RPMI7951 (cell line): Measurements from ENCODE around the gene FGD3. TPM values are rescaled to one million over a fixed set of nuclear protein-coding genes. Genes with fewer than 3 reads are reported as not detected.
A peak's percentile ranks its signal among the peaks of the same experiment; 100 is the strongest.
"Not testable (repeated sequence)": the region's sequence is repeated elsewhere in the genome, so short reads cannot be mapped to it uniquely, and the experiment has no call there.

ENCODE experiments used
- DNase-seq: peaks from one replicate; pipeline ENCODE4 v3.0.0-alpha.2; 2012; ENCODE audit warnings: low read depth
- total RNA-seq: library from RNA; depleted of rRNA; stranded (reverse); fragments of >200 nt; shearing (Covaris generic); gene quantifications from 2 replicates; pipeline ENCODE4 v1.2.3, GENCODE V29; 2014

Gene FGD3
- total RNA-seq, 1 experiment from 2014 or later = not detected

GRCh38 chr9:92974761-92975755, 27.7 kb downstream of the FGD3 start:
- DNase-seq = no peak

- DNase-seq = no peak
Observed at GRCh38 chr9:92976431-92976830, 29.1 kb downstream of the FGD3 start.

GRCh38 chr9:92977279-92977678, 30.0 kb downstream of the FGD3 start:
- no peak for DNase-seq

- DNase-seq = no peak
Observed at GRCh38 chr9:92978345-92978875, 31.1 kb downstream of the FGD3 start.

GRCh38 chr9:92979283-92980056, 32.1 kb downstream of the FGD3 start:
- DNase-seq = no peak

- DNase-seq = no peak
Observed at GRCh38 chr9:92980085-92980745, 32.9 kb downstream of the FGD3 start.

- no peak for DNase-seq
Observed at GRCh38 chr9:92982130-92982529, 34.8 kb downstream of the FGD3 start.

GRCh38 chr9:92983984-92984589, 36.8 kb downstream of the FGD3 start:
- peak; percentile 12 for DNase-seq

- DNase-seq = no peak
Observed at GRCh38 chr9:92984976-92985375, 37.7 kb downstream of the FGD3 start.

- no peak for DNase-seq
Observed at GRCh38 chr9:92986176-92987119, 39.1 kb downstream of the FGD3 start.

- DNase-seq = no peak
Observed at GRCh38 chr9:92988215-92988768, 41.0 kb downstream of the FGD3 start.

GRCh38 chr9:92989561-92989960, 42.2 kb downstream of the FGD3 start:
- DNase-seq = no peak

- no peak for DNase-seq
Observed at GRCh38 chr9:92990461-92990860, 43.1 kb downstream of the FGD3 start.

GRCh38 chr9:92992549-92992948, 45.2 kb downstream of the FGD3 start:
- DNase-seq = no peak

GRCh38 chr9:92998871-92999270, 51.5 kb downstream of the FGD3 start:
- not testable (repeated sequence) for DNase-seq

GRCh38 chr9:93001031-93001430, 53.7 kb downstream of the FGD3 start:
- DNase-seq = no peak

GRCh38 chr9:93002700-93003099, 55.4 kb downstream of the FGD3 start:
- DNase-seq = no peak

- peak; percentile 40 for DNase-seq
Observed at GRCh38 chr9:93003552-93004407, 56.5 kb downstream of the FGD3 start.

GRCh38 chr9:93004561-93004960, 57.2 kb downstream of the FGD3 start:
- no peak for DNase-seq
